GM12874 (cell line): ENCODE results near the gene CARS2.

ENCODE experiments used
- CTCF ChIP-seq: IDR thresholded peaks from 2 replicates; pipeline ENCODE4 v1.5.1; 2011; ENCODE audit warnings: low read depth, mild to moderate bottlenecking, control low read depth, low read length, moderate library complexity; ENCODE audit not compliant: insufficient read depth

CARS2 gene

GRCh38 chr13:110662777-110663443 lies 43.0 kb downstream of the CARS2 start:
- no peak for TF ChIP-seq CTCF

GRCh38 chr13:110662091-110662490 lies 43.8 kb downstream of the CARS2 start:
- TF ChIP-seq CTCF = no peak

- TF ChIP-seq CTCF = no peak
Measured at GRCh38 chr13:110661256-110661655, 44.7 kb downstream of the CARS2 start.

GRCh38 chr13:110657196-110657595 lies 48.7 kb downstream of the CARS2 start:
- TF ChIP-seq CTCF = no peak

GRCh38 chr13:110653851-110654250 lies 52.1 kb downstream of the CARS2 start:
- no peak for TF ChIP-seq CTCF

GRCh38 chr13:110653271-110653670 lies 52.6 kb downstream of the CARS2 start:
- TF ChIP-seq CTCF = no peak

GRCh38 chr13:110652764-110653163 lies 53.2 kb downstream of the CARS2 start:
- no peak for TF ChIP-seq CTCF

GRCh38 chr13:110652231-110652730 lies 53.6 kb downstream of the CARS2 start:
- TF ChIP-seq CTCF = no peak
